ENCODE data around the gene SEMA3B. TPM values are rescaled to one million over a fixed set of nuclear protein-coding genes. Genes with fewer than 3 reads are reported as not detected.

Gene SEMA3B
- total and polyA plus RNA-seq, 9 of the 15 experiments (the other 6 are each of a cell fraction or from before 2014, with no cell fraction given) = 0.03 to 1.8 (median 0.55) TPM; not detected in 1

- TF ChIP-seq THRB (CRISPR knock-in tag; conservative IDR thresholded peaks at IDR 0.05) = no peak
- TF ChIP-seq MECOM (CRISPR knock-in tag; IDR thresholded peaks at IDR 0.05) = no peak; the same call in 1 of the 2 replicates
- no peak for TF ChIP-seq ZNF644 (tag; IDR thresholded peaks at IDR 0.05; ENCODE audit: low read depth)
- 0 out of 2 replicates have a peak, but pooled peaks have one; percentile 17 for TF ChIP-seq FOXK1 (CRISPR knock-in tag; IDR thresholded peaks at IDR 0.05; ENCODE audit: borderline replicate concordance)
- no peak for TF ChIP-seq TCF15 (CRISPR knock-in tag; IDR thresholded peaks at IDR 0.05)
- TF ChIP-seq SOX6 (IDR thresholded peaks at IDR 0.05) = 0 out of 2 replicates have a peak, but pooled peaks have one; percentile 12
- TF ChIP-seq ZBTB7A (IDR thresholded peaks at IDR 0.05; ENCODE audit: borderline replicate concordance, control insufficient read depth, low read depth, low read length) = peak; percentile 76; the same call in 1 of the 2 replicates
- TF ChIP-seq MAZ (CRISPR knock-in tag; conservative IDR thresholded peaks at IDR 0.05 in 1 of 2, IDR thresholded peaks at IDR 0.05 in 1 of 2) = peak in 1 of 2 experiments; percentile 46; a peak in 3 of 4 replicates
- no peak for TF ChIP-seq DNMT1 (IDR thresholded peaks at IDR 0.05)
- TF ChIP-seq NFE2L1 (tag; IDR thresholded peaks at IDR 0.05; ENCODE audit: borderline replicate concordance, low read depth) = no peak
- TF ChIP-seq NCOA4 (IDR thresholded peaks at IDR 0.05; ENCODE audit: partially characterized antibody) = no peak
- TF ChIP-seq ZNF639 (CRISPR knock-in tag; conservative IDR thresholded peaks at IDR 0.05 in 1 of 2, IDR thresholded peaks at IDR 0.05 in 1 of 2) = no peak; a peak in 1 of 4 replicates
- TF ChIP-seq SFPQ (IDR thresholded peaks at IDR 0.05; ENCODE audit: low read depth, low read length) = no peak
- TF ChIP-seq KLF13 (tag; IDR thresholded peaks at IDR 0.05; ENCODE audit: borderline replicate concordance, low read depth) = peak; percentile 71; the same call in 1 of the 2 replicates
- no peak for TF ChIP-seq ZNF449 (CRISPR knock-in tag; IDR thresholded peaks at IDR 0.05)
Observed at GRCh38 chr3:50298836-50299637, 30.1 kb downstream of the SEMA3B start, which contains the start of the genes HYAL3 and NAA80 (continued).
